Measurements from ENCODE around the gene ITGB1.

ITGB1 gene

GRCh38 chr10:32878646-32879045 lies 79.4 kb downstream of the ITGB1 start:
- no peak for DNase-seq

DNA sequence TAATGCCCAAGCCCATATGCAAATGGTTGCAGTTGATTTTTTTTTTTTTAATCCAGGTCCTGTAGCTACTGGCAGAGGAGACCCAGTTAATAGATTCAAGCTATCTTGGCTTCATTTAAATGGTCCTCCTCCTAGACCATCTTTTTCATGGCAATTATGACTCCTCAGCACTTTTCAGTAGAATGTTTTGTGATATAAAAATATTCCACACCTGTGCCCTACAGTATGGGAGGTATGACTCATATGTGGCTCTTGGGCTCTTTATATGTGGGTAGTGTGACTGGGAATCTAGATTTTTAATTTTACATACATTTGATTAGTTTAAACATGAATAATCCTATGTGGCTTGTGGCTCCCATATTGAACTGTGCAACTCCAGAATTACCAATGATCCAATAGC lies 80.1 kb downstream of the ITGB1 start:
- DNase-seq: no peak

GRCh38 chr10:32865170-32865569 lies 92.9 kb downstream of the ITGB1 start:
- DNase-seq: no peak

DNA sequence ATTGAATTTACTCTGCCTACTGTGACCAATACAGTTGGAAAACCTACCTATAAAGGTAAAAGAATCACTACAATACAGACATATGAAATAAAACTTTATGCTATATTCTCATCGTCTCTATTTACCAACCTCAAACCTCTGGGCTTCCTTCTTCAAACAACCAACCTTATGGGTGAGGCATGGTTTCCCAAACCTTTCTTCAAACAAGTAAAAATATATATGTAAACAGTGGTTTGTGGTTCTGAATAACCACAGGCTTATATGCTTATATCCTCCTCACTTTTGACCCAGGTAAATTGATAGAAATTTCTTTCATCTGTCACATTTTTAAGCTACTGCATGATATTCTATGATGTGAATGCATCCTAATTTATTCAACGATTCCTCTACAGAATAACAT lies 103.6 kb downstream of the ITGB1 start:
- DNase-seq: no peak

DNA sequence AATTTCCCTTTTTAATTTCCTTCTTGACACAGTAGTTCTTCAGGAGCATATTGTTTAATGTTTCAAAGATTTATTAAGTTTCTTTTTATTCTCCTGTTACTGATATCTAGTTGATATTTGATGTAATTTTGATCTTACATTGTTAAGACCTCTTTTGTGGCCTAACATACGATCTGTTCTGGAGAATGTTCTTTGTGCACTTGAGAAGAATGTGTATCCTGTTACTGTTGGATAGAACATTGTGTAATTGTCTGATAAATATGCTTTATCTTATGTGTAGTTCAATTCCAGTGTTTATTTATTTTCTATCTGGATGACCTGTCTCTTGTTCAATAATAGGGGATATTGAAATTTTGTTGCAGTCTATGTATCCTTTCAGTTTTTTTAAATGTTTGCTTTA lies 106.7 kb downstream of the ITGB1 start:
- no peak for DNase-seq
